HepG2 (cell line): Measurements from ENCODE around the gene SOX12. TPM values are rescaled to one million over a fixed set of nuclear protein-coding genes. Genes with fewer than 3 reads are reported as not detected.

ENCODE experiments used
- ATF4 ChIP-seq, 2 experiments: fragments of 450-650 bp in 1 of 2; sonication (generic) in 1 of 2; formaldehyde crosslinking; IDR thresholded peaks; 2 replicates each; pipeline versions ENCODE4 v1.5.0 to v1.8.0; 2020 to 2022; ENCODE audit warnings: mild to moderate bottlenecking in 1 of 2, missing genetic modification reagents in 1 of 2
- CCAR2 ChIP-seq: fragments of 200-400 bp; formaldehyde crosslinking; optimal IDR thresholded peaks from 2 replicates; pipeline ENCODE3; 2018; ENCODE audit warnings: low read depth, mild to moderate bottlenecking, low read length, moderate library complexity
- HMGXB4 ChIP-seq, 2 experiments: sonication (generic) in 1 of 2; formaldehyde crosslinking in 1 of 2; IDR thresholded peaks; 2 replicates each; pipeline versions ENCODE4 v1.4.0 to v1.6.1; 2018 to 2020; ENCODE audit warnings: missing genetic modification reagents in 2 of 2, borderline replicate concordance in 1 of 2, low read depth in 1 of 2, mild to moderate bottlenecking in 1 of 2, missing biosample characterization in 1 of 2
- MAFG ChIP-seq: sonication (generic); formaldehyde crosslinking; IDR thresholded peaks from 2 replicates; pipeline ENCODE4 v1.5.1; 2020; ENCODE audit warnings: mild to moderate bottlenecking, missing genetic modification reagents
- NR0B2 ChIP-seq: sonication (generic); formaldehyde crosslinking; IDR thresholded peaks from 2 replicates; pipeline ENCODE4 v1.4.0; 2020; ENCODE audit warnings: mild to moderate bottlenecking, missing genetic modification reagents
- POLR2AphosphoS2 ChIP-seq: IDR thresholded peaks from 2 replicates; pipeline ENCODE4 v1.6.1; 2011; ENCODE audit warnings: low read depth, low read length, improper control_type of control experiment
- SAFB2 ChIP-seq: sonication (generic); formaldehyde crosslinking; IDR thresholded peaks from 2 replicates; pipeline ENCODE4 v1.5.1; 2020; ENCODE audit warnings: missing genetic modification reagents, low read depth, mild to moderate bottlenecking, borderline replicate concordance
- TCF7L2 ChIP-seq: IDR thresholded peaks from 2 replicates; pipeline ENCODE4 v1.6.1; 2011; ENCODE audit warnings: mild to moderate bottlenecking, low read depth, low read length, moderate library complexity
- ZNF160 ChIP-seq: sonication (generic); formaldehyde crosslinking; IDR thresholded peaks from 2 replicates; pipeline ENCODE4 v1.8.0; 2022; ENCODE audit warnings: mild to moderate bottlenecking, inconsistent platforms, missing genetic modification reagents
- ZNF687 ChIP-seq: sonication (generic); formaldehyde crosslinking; IDR thresholded peaks from 2 replicates; pipeline ENCODE4 v1.5.1; 2020; ENCODE audit warnings: mild to moderate bottlenecking, missing genetic modification reagents, moderate library complexity
- ZNF75D ChIP-seq: sonication (generic); formaldehyde crosslinking; IDR thresholded peaks from 2 replicates; pipeline ENCODE4 v1.8.1; 2023; ENCODE audit warnings: missing genetic modification reagents, mild to moderate bottlenecking, borderline replicate concordance
- ZNF83 ChIP-seq: sonication (generic); formaldehyde crosslinking; IDR thresholded peaks from 2 replicates; pipeline ENCODE4 v1.4.0; 2020; ENCODE audit warnings: missing genetic modification reagents, mild to moderate bottlenecking, borderline replicate concordance
- ZSCAN12 ChIP-seq: sonication (generic); formaldehyde crosslinking; IDR thresholded peaks from 2 replicates; pipeline ENCODE4 v1.9.0; 2021; ENCODE audit warnings: mild to moderate bottlenecking, missing genetic modification reagents
- polyA plus RNA-seq, 8 experiments: library from polyadenylated mRNA; depleted of rRNA in 3 of 8; stranded (reverse) in 7 of 8; unstranded in 1 of 8; fragments of >200 nt; fragmentation: Illumina TruSeq in 4 of 8; extraction: Trizol in 4 of 8; gene quantifications; 2 replicates each; pipeline versions ENCODE4 v1.2.1 to v1.2.3, GENCODE V29; 2011 to 2016; ENCODE audit warnings: low read depth in 4 of 8, missing spikeins in 1 of 8, mixed read lengths in 1 of 8; ENCODE audit not compliant: insufficient read depth in 1 of 8
- total RNA-seq, 5 experiments: library from RNA; depleted of rRNA; stranded (reverse); fragments of >200 nt; fragmentation: Illumina TruSeq; extraction: Trizol; gene quantifications; 2 replicates each; pipeline ENCODE4 v1.2.3, GENCODE V29; 2016; ENCODE audit warnings: low read depth in 1 of 5
- TF ChIP-seq, protein P1 (sequence below): sonication (generic); formaldehyde crosslinking; IDR thresholded peaks from 2 replicates; pipeline ENCODE4 v1.4.0; 2020; ENCODE audit warnings: mild to moderate bottlenecking, missing genetic modification reagents, borderline replicate concordance
- TF ChIP-seq, protein P2 (sequence below): sonication (generic); formaldehyde crosslinking; IDR thresholded peaks from 2 replicates; pipeline ENCODE4 v1.9.0; 2021; ENCODE audit warnings: missing genetic modification reagents, mild to moderate bottlenecking, borderline replicate concordance
- TF ChIP-seq, protein P3 (sequence below): IDR thresholded peaks from 2 replicates; pipeline ENCODE4 v1.6.1; 2016; ENCODE audit warnings: control low read depth

SOX12 gene
- total and polyA plus RNA-seq, 2 of the 13 experiments (the other 11 are each of a cell fraction or from before 2014, with no cell fraction given): 10.0 to 18.7 TPM

DNA sequence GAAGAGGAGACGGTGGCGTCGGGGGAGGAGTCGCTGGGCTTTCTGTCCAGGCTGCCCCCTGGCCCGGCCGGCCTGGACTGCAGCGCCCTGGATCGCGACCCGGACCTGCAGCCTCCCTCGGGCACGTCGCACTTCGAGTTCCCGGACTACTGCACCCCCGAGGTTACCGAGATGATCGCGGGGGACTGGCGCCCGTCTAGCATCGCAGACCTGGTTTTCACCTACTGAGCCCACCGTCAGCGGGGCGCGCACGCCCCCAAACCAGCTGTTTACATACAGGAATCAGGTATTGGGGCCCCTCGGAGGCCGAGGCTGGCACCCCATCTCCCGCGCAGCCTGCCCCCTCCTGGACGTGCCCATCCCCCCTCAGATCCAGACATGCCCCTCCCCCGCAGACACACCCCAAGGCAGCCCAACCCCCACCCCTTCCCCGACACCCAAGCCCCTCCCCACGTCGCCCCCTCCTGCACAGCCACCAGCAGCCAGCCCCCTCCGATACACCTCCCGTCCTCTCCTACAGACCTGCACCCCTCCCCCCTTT lies 1.4 kb downstream of the SOX12 start (continued):
- TF ChIP-seq, protein P1, sequence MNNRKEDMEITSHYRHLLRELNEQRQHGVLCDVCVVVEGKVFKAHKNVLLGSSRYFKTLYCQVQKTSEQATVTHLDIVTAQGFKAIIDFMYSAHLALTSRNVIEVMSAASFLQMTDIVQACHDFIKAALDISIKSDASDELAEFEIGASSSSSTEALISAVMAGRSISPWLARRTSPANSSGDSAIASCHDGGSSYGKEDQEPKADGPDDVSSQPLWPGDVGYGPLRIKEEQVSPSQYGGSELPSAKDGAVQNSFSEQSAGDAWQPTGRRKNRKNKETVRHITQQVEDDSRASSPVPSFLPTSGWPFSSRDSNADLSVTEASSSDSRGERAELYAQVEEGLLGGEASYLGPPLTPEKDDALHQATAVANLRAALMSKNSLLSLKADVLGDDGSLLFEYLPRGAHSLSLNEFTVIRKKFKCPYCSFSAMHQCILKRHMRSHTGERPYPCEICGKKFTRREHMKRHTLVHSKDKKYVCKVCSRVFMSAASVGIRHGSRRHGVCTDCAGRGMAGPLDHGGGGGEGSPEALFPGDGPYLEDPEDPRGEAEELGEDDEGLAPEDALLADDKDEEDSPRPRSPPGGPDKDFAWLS (CRISPR knock-in tag): no peak
- TF ChIP-seq, protein P2, sequence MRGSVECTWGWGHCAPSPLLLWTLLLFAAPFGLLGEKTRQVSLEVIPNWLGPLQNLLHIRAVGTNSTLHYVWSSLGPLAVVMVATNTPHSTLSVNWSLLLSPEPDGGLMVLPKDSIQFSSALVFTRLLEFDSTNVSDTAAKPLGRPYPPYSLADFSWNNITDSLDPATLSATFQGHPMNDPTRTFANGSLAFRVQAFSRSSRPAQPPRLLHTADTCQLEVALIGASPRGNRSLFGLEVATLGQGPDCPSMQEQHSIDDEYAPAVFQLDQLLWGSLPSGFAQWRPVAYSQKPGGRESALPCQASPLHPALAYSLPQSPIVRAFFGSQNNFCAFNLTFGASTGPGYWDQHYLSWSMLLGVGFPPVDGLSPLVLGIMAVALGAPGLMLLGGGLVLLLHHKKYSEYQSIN (CRISPR knock-in tag): no peak
- TF ChIP-seq POLR2AphosphoS2: no peak
- TF ChIP-seq, protein P3, sequence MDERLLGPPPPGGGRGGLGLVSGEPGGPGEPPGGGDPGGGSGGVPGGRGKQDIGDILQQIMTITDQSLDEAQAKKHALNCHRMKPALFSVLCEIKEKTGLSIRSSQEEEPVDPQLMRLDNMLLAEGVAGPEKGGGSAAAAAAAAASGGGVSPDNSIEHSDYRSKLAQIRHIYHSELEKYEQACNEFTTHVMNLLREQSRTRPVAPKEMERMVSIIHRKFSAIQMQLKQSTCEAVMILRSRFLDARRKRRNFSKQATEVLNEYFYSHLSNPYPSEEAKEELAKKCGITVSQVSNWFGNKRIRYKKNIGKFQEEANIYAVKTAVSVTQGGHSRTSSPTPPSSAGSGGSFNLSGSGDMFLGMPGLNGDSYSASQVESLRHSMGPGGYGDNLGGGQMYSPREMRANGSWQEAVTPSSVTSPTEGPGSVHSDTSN (CRISPR knock-in tag): no peak
- no peak for TF ChIP-seq CCAR2
- no peak for TF ChIP-seq ZNF75D (CRISPR knock-in tag)
- peak; percentile 47; the same call in 1 of the 2 replicates for TF ChIP-seq ZNF687 (CRISPR knock-in tag)
- TF ChIP-seq HMGXB4 (CRISPR knock-in tag; IDR thresholded peaks at IDR 0.05; ENCODE audit: borderline replicate concordance in 1 of 2, low read depth in 1 of 2): peak; percentile 22 to 48; a peak in 3 of 4 replicates
- no peak for TF ChIP-seq NR0B2 (CRISPR knock-in tag)
- no peak for TF ChIP-seq ZNF83 (CRISPR knock-in tag)
- TF ChIP-seq ZSCAN12 (CRISPR knock-in tag): no peak
- TF ChIP-seq TCF7L2: no peak
- TF ChIP-seq MAFG (CRISPR knock-in tag): peak; percentile 56; the same call in 1 of the 2 replicates
- TF ChIP-seq ATF4 (CRISPR knock-in tag; IDR thresholded peaks at IDR 0.05): peak in 1 of 2 experiments; percentile 66; a peak in 1 of 4 replicates
- TF ChIP-seq ZNF160 (CRISPR knock-in tag): no peak
- no peak for TF ChIP-seq SAFB2
